ENCODE data around the gene CAD. TPM values are rescaled to one million over a fixed set of nuclear protein-coding genes. Genes with fewer than 3 reads are reported as not detected.
A peak's percentile ranks its signal among the peaks of the same experiment; 100 is the strongest.

Gene CAD
- total RNA-seq, 1 experiment from 2014 or later, result 66.5 TPM

- Mint-ChIP-seq H3K4me1 (ENCODE audit: insufficient read depth, unreplicated experiment) (peaks cover 11% of the 10 kb centered on the region), H3K9me3 (ENCODE audit: unreplicated experiment) (no peaks in the 10 kb centered on the region), H3K27me3 (ENCODE audit: insufficient read depth, unreplicated experiment) (peaks cover 31% of the 10 kb centered on the region), H3K36me3 (ENCODE audit: insufficient read depth, unreplicated experiment) (no peaks in the 10 kb centered on the region), H3K4me3 (ENCODE audit: unreplicated experiment) (peak within 1 kb of the TSS; percentile 68), H3K27ac (ENCODE audit: low read depth, unreplicated experiment) (no peak within 1 kb of the TSS)
- DNase-seq (ENCODE audit: unreplicated experiment), result no peak
- ChIA-PET CTCF (interaction anchor here (0.5 to 5.9 kb wide), 3 partner anchors 18 to 20 kb away, joined by 4 to 41 read pairs (median 6); partner anchors contain the start of gene TRIM54), POLR2A (interaction anchor here (0.6 to 1.5 kb wide), 2 partner anchors 10 to 166 kb away, joined by 3 to 4 read pairs; no protein-coding TSS in a partner anchor)
- intact Hi-C loops (cut with micrococcal nuclease), result no loop called here
- BruUV-seq (replicated peaks), result no TSS peak
- TF ChIP-seq, protein P1, sequence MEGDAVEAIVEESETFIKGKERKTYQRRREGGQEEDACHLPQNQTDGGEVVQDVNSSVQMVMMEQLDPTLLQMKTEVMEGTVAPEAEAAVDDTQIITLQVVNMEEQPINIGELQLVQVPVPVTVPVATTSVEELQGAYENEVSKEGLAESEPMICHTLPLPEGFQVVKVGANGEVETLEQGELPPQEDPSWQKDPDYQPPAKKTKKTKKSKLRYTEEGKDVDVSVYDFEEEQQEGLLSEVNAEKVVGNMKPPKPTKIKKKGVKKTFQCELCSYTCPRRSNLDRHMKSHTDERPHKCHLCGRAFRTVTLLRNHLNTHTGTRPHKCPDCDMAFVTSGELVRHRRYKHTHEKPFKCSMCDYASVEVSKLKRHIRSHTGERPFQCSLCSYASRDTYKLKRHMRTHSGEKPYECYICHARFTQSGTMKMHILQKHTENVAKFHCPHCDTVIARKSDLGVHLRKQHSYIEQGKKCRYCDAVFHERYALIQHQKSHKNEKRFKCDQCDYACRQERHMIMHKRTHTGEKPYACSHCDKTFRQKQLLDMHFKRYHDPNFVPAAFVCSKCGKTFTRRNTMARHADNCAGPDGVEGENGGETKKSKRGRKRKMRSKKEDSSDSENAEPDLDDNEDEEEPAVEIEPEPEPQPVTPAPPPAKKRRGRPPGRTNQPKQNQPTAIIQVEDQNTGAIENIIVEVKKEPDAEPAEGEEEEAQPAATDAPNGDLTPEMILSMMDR (IDR thresholded peaks at IDR 0.05; ENCODE audit: unreplicated experiment), result no peak
Observed at GRCh38 chr2:27262379-27263286, 45.5 kb downstream of the CAD start, which contains the start of gene SLC30A3. SLC30A3 (minus strand) TSS chr2:27263047; CDS start chr2:27262906, 141 bp downstream.

- peaks cover 31% of the 10 kb centered on the region for H3K27me3 Mint-ChIP-seq (ENCODE audit: insufficient read depth, unreplicated experiment)
- intact Hi-C loops (cut with micrococcal nuclease), result no loop called here
- DNase-seq (ENCODE audit: unreplicated experiment), result no peak
- no peak overlapping the region for H3K27ac Mint-ChIP-seq (ENCODE audit: low read depth, unreplicated experiment)
- ChIA-PET POLR2A (interaction anchor here (0.6 to 1.5 kb wide), 2 partner anchors 9 to 167 kb away, joined by 3 to 4 read pairs; no protein-coding TSS in a partner anchor), CTCF (interaction anchor here (0.5 to 5.9 kb wide), 7 partner anchors 17 to 182 kb away, joined by 3 to 41 read pairs (median 6); partner anchors contain the start of gene TRIM54)
- peaks cover 11% of the 10 kb centered on the region for H3K4me1 Mint-ChIP-seq (ENCODE audit: insufficient read depth, unreplicated experiment)
- BruUV-seq (replicated peaks), result no TSS peak
- TF ChIP-seq, protein P1 (IDR thresholded peaks at IDR 0.05; ENCODE audit: unreplicated experiment), result no peak
- no peaks in the 10 kb centered on the region for H3K36me3 Mint-ChIP-seq (ENCODE audit: insufficient read depth, unreplicated experiment)
- peak overlapping the region; percentile 68 for H3K4me3 Mint-ChIP-seq (ENCODE audit: unreplicated experiment)
- no peaks in the 10 kb centered on the region for H3K9me3 Mint-ChIP-seq (ENCODE audit: unreplicated experiment)
Observed at GRCh38 chr2:27263287-27264252, 46.4 kb downstream of the CAD start.

DNA sequence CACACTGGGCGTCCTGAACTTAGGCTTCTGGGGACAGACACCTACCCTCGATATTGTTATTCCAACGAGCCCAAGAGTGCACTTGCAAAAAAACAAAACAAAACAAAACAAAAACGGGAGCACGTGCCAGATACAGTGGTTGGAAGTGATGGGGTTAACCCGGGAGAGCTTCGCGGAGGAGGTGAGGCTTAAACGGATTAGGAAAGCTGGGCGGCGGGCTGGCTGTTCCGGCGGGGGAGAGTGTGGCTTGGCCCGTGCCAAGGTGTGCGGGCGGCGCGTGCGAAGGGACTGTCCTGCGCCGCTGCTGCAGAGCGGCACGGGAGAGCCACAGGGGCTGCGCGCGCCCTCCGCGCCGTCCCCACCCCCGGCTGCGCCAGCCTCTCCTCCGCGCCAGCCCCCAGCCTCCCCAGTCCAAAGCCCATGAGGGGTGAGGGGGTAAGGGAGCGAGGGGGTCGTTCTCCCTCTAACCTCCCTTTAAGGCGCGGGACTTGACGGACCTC, 47.1 kb downstream of the CAD start:
- Mint-ChIP-seq H3K36me3 (ENCODE audit: insufficient read depth, unreplicated experiment) (no peaks in the 10 kb centered on the region), H3K27me3 (ENCODE audit: insufficient read depth, unreplicated experiment) (peaks cover 30% of the 10 kb centered on the region), H3K4me1 (ENCODE audit: insufficient read depth, unreplicated experiment) (peaks cover 11% of the 10 kb centered on the region), H3K27ac (ENCODE audit: low read depth, unreplicated experiment) (no peak overlapping the region), H3K4me3 (ENCODE audit: unreplicated experiment) (peak overlapping the region; percentile 19), H3K9me3 (ENCODE audit: unreplicated experiment) (no peaks in the 10 kb centered on the region)
- DNase-seq (ENCODE audit: unreplicated experiment), result no peak
- CTCF ChIA-PET, result interaction anchor here (0.5 to 5.9 kb wide), 7 partner anchors 9 to 183 kb away, joined by 3 to 41 read pairs (median 5); no protein-coding TSS in a partner anchor
- POLR2A ChIA-PET, result interaction anchor here (1.0 to 1.5 kb wide), 2 partner anchors 9 to 48 kb away, joined by 3 to 4 read pairs; partner anchors contain the start of gene CAD
- no TSS peak for BruUV-seq (replicated peaks)
- intact Hi-C loops (cut with micrococcal nuclease), result no loop called here
- TF ChIP-seq, protein P1 (IDR thresholded peaks at IDR 0.05; ENCODE audit: unreplicated experiment), result no peak

All from MCF 10A (cell line).